ENCODE data around the gene RIC8B.

Gene RIC8B

DNA sequence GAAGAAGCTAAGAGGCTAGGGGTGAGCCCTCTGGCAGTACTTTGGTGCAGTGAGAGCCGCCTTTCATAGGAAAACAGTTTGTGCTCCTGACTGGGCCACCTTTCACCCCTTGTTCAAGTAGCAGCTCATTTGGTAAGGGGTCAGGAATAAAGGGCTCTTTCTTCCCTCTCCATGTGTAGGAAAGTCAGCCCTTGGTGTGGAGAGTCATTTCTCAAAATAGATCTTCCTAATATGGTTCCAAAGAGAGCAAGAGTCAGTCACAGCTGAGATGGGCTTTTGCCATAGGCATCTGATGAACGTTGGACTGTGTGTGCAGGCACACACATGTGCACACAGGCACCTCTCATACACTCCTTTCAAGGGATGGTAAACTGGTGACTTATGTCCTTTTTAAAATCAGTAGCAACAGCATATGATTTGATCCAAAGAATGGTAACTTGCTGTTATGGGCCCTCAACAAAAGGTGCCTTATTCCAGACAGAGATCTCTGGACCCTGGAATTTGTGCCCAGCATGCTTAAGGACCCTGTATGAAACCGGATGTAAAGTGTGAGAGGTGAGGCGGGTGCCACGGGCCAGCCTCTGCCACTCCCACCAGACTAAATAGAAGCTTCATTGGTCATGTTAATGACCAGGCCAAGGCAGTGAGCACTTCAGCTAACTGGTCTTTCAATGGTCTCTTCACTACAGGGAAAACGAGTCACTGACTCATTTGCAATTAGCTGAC lies 16.7 kb upstream of the RIC8B start:
- in situ Hi-C loops (cut with HindIII; ENCODE audit: low sequenced_read_pairs) = no loop called here

DNA sequence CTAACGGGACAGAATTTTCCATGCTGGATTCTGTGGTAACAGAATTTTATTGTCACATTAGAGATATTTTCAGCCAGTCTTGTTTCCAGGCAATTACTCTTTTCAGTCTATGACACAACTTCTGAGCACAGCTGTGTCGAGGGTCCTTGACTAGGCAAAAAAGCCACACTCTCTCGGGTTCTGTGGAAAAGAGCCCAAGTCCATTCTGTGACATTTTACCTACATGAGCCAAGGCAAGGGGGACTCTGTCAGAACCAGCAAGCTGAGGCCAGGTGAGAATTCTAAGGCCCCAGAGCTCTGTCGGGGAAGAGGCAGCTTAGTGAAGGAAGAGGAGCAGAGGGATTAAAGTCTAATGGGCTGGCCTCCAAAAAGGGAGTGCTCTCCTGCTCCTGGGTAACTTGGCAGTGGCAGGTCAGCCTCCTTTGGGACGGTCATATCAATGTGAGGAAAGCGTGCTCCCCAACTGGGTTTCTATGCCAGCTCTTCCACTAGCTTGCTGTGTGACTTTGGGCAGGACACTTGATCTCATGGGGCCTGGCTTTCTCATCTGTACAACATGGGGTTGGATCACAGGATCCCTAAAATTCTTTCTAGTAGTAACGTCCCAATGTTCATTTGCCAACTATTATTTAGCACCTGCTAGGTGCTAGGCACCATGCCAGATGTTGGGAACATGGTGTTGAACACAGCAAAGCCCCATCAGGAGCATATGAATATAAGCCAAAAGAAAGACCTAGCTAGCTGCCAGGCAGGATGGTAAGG lies 16.0 kb upstream of the RIC8B start:
- in situ Hi-C loops (cut with HindIII; ENCODE audit: low sequenced_read_pairs) = no loop called here

DNA sequence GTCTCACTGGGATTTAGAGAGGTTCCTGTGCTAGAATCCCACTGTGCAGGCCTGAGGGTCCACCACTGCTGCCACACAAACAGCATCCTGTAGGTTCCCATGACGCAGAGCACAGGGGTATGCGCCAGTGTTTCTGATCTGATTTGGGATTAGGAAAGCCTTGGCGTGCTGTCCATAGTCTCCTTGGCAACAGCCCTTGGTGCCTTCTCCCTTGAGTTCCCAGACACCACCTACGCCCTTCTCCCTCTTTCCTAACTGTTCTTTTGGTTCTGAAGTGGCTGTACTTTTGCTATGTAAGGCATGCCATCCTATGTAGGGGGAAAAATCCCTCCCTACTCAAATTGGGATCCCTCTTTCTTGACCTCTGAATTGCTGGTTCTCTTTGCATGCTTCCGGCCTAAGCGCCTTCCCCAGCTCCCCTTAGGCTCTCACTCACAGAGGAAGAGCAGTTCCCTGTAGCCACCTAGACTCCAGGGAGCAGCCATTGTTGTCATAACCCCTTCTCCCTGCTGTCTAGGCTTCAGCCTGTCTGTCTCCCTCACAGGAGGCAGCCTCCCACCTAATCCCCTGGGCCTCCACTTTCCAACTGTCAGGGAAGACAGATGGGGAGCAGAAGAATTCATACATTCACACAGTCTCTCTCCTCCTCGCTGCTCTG lies 14.8 kb upstream of the RIC8B start:
- in situ Hi-C loops (cut with HindIII; ENCODE audit: low sequenced_read_pairs) = no loop called here

DNA sequence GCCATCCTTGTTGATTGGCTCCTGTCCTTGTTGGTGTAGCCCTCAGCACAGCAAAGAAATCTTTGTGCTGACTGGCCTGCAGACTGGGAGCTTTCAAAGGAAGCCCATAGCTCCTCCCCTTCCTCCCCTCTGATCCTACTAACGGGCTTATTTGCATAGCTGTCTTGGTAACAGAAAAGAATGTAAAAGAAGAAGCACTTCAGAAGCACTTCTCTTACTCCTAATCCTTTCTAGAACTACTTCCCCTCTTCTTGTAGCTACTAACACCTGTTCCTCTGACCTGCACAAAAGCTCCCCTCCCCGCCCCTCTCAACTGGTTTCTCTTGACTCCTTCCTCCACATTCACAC lies 14.3 kb upstream of the RIC8B start:
- in situ Hi-C loops (cut with HindIII; ENCODE audit: low sequenced_read_pairs) = no loop called here

DNA sequence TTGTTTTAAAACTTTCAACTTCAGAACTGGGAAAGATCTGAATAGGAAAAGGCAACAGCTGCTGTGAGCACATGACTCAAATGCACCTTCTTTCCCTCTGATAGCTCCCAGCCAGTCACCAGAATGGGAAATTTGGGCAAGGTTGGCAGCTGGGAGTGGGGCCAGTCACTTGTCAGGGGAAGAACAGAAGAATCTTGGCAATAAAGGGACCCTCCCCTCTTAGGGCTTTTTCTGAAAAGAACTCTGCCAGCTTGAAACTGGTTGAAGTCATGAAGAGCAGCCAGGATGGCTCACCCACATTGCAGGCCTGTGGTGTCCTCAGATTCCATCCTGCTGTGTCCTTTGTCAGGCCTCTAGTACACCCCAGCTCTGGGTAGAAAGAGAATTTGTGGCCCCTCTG lies 10.3 kb upstream of the RIC8B start:
- in situ Hi-C loops (cut with HindIII; ENCODE audit: low sequenced_read_pairs) = no loop called here

DNA sequence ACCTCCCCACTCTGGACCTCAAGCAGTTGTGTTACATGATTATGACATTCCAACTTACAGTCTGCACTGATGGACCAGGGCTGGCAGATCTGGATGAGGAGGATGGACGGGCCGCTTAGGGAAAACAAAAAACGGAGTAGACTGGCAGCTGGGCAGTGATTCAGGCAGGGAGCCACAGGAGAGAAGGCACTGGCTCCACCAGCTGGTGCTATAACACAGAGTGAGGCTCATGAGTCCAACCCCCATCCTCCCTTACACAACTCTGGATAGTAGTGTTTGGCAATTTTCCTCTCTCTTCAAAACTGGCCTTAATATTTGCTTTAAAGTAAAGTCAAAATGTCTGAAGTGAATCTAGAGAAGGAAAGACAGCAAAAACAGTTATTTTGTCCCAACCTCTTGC lies 9.7 kb upstream of the RIC8B start:
- in situ Hi-C loops (cut with HindIII; ENCODE audit: low sequenced_read_pairs) = no loop called here

DNA sequence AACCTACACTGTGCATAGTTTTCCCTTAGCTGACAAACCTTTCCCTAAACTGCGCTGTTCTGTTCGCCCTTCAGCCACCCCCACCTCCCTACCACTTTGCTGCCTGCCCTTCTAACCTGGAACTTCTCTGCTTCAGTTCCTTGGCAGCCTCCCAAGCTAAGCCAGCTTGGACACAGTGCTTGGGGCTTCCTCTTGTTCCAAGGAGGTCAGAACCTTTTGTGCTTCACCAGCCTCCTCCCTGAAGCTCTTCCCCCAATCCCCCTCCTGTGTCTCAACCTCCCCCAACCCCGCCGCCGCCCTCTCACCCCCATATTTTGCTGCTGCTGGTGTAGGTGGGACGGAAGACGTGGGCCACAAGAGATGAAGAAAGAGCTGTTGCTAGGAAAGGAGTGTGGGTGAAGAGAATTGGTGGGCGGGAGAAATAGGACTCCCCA lies 8.1 kb upstream of the RIC8B start:
- in situ Hi-C loops (cut with HindIII; ENCODE audit: low sequenced_read_pairs) = no loop called here

DNA sequence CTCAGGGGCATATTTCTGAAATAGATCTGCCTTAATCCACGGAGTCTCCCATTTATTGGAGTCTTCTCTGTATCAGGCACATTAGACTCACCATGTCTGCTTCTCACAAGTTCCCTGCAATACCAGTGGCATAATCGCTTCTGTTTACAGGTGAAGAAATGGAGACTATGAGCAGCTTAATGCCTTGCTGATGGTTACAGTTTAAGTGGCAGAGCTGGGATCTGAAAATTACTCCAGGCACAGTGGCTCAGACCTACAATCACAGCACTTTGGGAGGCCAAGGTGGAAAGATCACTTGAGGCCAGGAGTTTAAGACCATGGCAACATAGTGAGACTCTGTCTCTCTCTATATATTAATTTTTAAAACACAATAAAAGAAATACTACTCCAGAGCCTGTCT lies 7.3 kb upstream of the RIC8B start:
- in situ Hi-C loops (cut with HindIII; ENCODE audit: low sequenced_read_pairs) = no loop called here

DNA sequence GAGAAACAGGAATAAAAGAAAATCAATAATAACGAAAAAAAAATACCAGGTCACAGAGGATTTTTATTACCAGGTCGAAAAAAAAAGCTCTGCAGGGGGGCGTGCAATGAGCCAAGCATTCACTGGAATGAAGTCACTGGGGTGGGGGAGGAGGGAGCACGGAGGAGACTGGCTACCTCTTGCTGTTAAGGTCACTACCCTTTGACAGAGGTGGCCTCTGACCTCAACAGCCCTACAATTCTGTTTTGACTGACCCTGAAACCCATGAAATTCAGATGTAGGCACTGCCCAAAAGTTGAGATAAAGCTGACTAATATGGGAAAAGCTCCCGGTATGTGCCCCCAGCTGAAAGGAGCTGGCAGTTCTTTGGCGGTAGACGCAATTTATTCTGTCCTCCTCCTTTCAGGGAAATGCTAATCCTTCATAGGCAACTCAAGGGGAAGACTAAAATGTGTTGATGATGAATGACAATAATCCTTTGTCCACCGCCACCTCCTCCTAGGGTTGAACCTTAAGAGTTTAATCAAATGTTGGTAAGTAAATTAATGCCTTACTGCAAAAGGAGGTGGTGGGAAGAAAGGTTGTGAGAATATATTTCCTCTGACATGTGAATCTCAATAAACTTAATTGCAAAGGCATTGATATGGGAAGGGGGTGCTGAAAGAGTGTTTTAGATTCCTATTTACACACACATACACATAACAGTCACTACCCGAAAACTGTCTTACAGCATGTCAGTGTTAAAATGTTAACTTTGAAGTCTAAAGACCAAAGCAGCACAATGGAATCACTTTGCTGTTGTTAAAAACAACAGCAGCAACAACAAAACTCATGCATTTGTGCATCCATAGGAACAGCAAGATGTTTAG lies 6.3 kb upstream of the RIC8B start:
- in situ Hi-C loops (cut with HindIII; ENCODE audit: low sequenced_read_pairs) = no loop called here

DNA sequence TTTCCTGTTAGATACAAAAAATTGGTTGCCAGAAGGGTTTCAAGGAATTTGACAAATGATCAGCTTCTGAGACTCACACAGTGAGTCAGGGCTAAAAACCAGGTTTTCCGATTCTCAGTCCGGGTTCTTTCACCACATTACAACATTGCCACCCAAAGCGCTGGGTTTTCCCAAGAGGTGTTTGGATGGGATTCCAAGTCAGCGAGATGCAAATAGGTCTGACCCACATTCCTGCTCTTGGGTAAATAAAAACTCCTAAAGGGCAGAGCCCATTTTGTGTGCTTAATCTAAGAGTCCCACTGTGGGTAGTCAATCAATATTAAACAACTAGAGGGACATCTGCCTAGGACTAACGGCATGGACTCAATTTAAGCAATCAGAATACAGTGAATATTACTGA lies 5.4 kb upstream of the RIC8B start:
- in situ Hi-C loops (cut with HindIII; ENCODE audit: low sequenced_read_pairs) = no loop called here

DNA sequence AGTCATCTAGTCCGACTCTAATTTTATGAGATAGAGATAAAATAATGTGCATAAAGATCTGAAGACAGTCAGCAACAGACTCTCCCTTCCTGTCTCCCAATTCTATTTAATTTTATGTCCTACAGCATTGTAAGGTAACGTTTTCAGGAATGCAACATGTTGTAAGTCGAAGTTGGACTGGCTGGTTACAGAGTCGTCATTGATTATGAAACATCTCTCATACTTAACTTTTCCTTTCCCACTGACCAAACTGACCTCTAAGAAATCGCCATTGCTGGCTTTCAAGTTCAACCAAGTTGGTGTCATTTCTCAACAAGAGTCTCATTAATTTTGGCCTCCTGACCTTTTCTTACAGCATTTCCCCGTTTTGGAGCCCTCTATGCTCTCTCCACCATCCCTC lies 4.9 kb upstream of the RIC8B start:
- in situ Hi-C loops (cut with HindIII; ENCODE audit: low sequenced_read_pairs) = no loop called here

DNA sequence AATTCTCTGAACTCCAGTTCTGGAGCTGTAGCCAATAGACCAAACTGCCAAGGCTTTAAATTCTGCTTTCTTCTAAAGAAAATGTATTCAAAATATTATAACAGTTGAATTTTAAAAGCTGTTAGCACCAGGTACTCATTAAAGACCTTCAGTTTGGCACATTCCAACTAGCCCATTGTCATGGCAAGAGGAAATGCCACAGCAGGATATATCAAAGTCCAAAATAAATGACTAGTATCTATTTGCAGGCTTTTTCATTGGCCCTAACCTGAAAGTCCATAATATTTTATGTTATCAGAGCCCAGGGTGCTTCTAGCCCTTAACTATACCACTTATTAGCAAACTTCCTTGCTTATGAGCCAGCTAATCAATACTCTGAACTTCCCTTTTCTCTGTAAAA lies 3.1 kb upstream of the RIC8B start:
- in situ Hi-C loops (cut with HindIII; ENCODE audit: low sequenced_read_pairs) = no loop called here

DNA sequence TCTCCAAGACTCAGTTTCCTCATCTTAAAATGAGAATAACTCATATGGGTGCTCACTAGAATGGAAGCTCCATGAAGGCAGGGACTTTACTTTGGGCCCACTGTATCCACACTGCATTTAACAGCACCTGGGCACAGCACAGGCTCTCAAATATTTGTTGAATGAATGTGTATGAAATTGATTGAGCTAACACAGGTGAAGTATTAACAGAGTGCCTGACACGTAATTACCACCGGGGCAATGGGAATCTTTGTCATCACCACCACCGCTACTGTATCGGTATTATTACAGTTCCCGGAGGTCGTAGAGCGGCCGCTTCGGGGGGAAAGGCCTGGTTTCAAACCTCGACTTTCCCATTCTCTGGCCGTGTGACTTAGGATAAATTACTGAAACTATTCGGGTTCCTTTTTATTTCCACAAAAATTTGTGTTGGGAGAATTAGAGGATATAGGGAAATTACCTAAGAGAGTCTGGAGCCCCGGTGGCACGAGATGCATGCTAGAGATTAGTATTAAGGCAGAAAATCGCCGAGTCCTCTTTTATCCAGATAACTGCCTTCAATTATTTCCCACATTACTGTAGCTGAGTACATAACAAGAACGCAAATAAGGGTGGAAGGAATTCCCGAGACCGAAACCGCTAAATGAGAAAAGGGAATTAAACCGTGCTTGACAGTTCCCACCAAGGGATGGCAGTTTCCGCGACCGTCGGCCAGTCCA lies 1.0 kb upstream of the RIC8B start:
- in situ Hi-C loops (cut with HindIII; ENCODE audit: low sequenced_read_pairs) = no loop called here

DNA sequence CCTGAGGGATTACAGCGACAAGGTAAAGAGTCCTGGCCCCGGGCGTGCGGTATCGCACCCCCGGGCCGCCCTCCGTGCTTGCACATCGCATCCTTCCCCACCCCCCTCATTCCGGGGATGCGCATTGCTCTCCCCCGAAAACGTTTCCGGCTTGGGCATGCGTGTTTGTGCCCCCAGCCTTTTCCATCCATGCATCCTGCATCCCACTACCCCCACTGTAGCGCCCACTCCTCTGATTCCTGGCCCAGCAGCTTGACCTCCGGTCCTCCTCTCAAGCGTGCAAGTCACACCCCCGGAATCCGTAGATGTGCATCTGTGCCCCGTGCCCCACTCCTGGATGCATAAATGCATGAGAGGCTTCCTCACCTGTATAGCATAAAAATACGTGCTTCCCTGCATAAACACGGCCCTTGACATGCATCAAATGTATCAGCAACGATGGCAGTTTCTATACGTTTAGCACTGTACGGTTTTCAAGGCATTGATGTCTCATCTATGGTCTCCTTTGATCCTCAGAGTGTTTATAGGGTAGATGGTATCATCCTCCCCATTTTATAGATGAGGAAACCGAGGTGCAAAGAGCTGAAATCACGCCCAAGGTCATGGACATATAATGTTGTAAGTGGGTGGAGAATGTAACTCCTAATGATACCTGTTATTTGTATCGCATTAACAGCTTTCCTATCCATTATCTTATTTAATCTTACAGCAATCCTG lies 484 bp downstream of the RIC8B start:
- in situ Hi-C loops (cut with HindIII; ENCODE audit: low sequenced_read_pairs) = no loop called here

DNA sequence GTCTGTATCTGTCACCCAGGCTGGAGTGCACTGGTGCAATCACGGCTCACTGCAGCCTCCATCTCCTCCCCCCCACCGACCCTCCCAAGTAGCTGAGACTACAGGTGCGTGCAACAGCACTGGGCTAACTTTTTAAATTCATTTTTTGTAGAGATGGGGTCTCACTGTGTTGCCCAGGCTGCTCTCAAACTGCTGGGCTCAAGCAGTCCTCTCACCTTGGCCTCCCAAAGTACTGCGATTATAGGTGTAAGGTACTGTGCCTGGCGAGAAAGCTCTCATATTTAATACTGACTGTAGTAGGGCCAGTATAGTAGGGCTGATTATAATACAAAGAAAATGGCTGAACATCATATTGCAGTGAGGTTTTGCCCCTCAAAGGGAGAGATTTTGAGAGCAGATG lies 2.4 kb downstream of the RIC8B start:
- in situ Hi-C loops (cut with HindIII; ENCODE audit: low sequenced_read_pairs) = no loop called here

DNA sequence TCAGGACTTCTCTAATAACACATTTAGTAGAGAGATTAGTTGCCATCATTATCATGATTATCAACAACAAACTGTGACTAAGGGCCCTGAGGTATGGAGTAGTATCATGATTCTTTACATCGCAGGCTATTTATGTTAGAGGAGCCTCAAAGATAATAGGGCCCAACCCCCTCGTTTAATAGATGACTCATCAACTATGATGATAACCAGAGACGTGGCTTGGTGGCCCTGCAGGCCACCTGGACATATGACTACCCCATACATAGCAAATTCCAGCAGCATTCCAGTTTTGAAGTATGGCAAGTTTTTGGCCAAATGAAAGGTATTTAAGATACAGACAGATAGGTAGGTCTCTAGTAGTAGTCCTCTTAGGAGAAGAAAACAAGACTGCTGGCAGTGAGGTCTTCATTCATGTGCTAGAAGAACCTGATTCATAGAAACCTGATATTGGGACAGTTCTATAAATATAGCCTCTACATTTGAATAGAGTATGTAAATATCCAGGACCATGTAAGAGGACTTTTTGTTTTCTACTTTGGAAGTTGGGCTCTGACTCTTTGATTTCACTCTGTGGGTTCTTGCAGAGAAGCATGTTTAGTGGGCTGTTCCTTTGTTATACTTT lies 5.6 kb downstream of the RIC8B start:
- in situ Hi-C loops (cut with HindIII; ENCODE audit: low sequenced_read_pairs) = no loop called here

DNA sequence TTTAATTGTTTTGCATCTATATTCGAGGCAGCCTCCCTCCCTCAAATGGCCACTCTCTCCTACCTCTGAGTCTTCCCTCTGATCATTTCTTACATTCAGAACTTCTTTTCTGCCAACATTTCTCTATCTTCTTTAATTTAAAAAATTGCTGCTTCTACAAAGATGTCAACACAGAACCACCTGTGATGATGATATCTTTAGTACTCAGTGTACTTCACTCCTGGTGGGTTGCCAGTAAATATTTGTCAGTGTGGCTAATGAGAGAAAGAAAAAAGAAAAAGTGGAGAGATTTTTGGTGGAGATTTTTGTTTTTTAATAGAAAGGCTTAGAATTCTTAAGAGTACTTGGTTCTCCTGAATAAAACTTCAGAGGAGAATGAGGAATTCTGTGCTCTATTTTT lies 8.1 kb downstream of the RIC8B start:
- in situ Hi-C loops (cut with HindIII; ENCODE audit: low sequenced_read_pairs) = no loop called here

DNA sequence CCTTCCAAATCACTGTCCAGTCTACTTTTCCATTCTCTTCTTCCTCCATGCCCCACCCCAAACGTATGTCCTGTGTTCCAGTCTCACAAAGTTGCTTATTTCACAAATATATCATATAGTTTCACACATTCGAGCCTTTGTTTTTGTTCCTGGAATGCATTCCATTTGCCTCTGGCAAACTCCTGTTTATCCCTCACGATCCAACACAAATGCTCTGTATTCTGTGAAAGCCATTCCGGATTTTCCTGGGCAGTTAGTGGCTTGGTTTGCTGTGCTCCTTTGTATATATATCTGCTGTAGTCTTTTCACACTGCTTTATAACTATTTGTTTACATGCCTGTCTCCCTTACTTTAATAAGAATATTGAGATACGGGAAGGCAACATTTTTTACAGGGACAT lies 9.0 kb downstream of the RIC8B start:
- in situ Hi-C loops (cut with HindIII; ENCODE audit: low sequenced_read_pairs) = no loop called here

DNA sequence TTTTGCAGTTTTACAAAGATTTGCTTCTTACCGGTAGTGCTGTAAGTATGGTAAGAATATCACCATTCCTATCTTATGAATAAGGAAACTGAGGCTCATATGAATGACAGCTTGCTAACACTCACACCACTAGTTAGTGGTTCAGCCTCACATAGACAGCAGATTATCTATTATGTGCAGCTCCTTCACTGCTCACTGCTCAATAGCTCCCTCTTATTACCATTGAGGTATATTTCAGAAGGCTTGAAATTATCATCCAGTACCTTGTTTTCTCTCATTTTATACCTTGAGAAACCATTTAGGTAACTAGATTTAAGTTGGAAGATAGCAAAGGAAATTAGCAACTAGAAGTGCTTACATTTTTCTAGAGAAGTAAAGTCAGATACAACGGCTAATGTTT lies 15.5 kb downstream of the RIC8B start:
- in situ Hi-C loops (cut with HindIII; ENCODE audit: low sequenced_read_pairs) = no loop called here

DNA sequence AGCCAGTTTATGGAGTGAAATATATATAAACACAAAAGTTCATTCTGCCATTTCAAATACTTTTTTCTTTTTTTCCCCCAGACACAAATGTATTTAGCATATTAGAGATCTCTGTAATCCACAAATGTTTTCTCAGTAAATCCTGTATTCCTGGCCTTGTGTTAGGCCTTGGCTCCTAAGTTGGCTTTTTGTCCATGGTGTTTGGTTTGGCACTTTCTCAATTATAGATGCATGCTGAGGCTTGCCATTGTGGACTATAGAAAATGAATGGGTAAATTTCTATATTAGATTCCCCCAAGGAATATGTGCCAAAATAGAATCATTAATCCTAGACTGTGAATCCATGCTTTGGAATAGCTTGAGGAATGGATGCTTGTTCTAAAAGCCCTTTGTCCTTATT lies 17.0 kb downstream of the RIC8B start:
- in situ Hi-C loops (cut with HindIII; ENCODE audit: low sequenced_read_pairs) = no loop called here
